ENCODE results near the gene TIGAR. TPM values are rescaled to one million over a fixed set of nuclear protein-coding genes. Genes with fewer than 3 reads are reported as not detected.

TIGAR gene
- total RNA-seq, 1 experiment from 2014 or later: 4.6 TPM

- H3K9ac ChIP-seq (ENCODE audit: low read length): no peak overlapping the region
- TF ChIP-seq EZH2 (IDR thresholded peaks at IDR 0.05; ENCODE audit: low read length, unreplicated experiment): no peak
- intact Hi-C loops (cut with micrococcal nuclease): no loop called here
- no peak for ATAC-seq
- no peak overlapping the region for H3K4me3 ChIP-seq (ENCODE audit: low read length)
- DNase-seq: no peak
- no peak overlapping the region for H2AFZ ChIP-seq (ENCODE audit: low read length)
- peaks cover 23% of the 10 kb centered on the region for H3K79me2 ChIP-seq (ENCODE audit: low read length)
- H3K27me3 ChIP-seq (ENCODE audit: low read length): no peaks in the 10 kb centered on the region
- H3K9me2 ChIP-seq (replicated peaks; ENCODE audit: low read length): no peaks in the 10 kb centered on the region
- H3K4me1 ChIP-seq (ENCODE audit: insufficient read depth, low read length): peaks cover 4% of the 10 kb centered on the region; the same call in 1 of the 2 replicates
- no peaks in the 10 kb centered on the region for H3K9me3 ChIP-seq (ENCODE audit: low read length)
- no peaks in the 10 kb centered on the region for H4K20me1 ChIP-seq (ENCODE audit: low read length)
- H3K36me3 ChIP-seq (ENCODE audit: low read depth, low read length): no peaks in the 10 kb centered on the region
- CTCF ChIA-PET: no interaction called here
- POLR2A ChIA-PET (ENCODE audit: unreplicated experiment): no interaction called here
- BruUV-seq (replicated peaks): no TSS peak
- no peak overlapping the region for H3K4me2 ChIP-seq (ENCODE audit: low read length)
- H3K27ac ChIP-seq (ENCODE audit: low read length): no peak overlapping the region
- no peaks in the 10 kb centered on the region for H3F3A ChIP-seq (ENCODE audit: low read length, unreplicated experiment)
Observed at GRCh38 chr12:4327293-4327692, 6.3 kb downstream of the TIGAR start.

DNA sequence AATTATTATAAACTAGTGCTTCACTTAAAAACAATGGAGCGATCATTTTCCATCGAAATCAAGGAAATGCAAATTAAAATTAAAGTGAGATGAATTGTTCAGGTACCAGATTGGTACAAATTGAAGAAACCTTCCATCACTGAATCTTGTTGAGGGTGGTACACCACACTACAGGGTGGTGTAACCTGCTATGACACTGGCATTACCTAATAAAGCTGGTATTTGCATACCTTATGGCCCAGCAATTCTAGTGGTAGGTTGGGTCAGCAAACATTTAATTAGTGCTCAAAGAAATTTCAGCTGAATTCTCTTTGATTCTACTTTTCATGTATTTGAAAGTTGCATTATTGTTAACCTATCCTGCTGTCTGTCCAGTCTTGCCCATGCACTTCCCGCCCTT is 9.2 kb downstream of the TIGAR start:
- H3K79me2 ChIP-seq (ENCODE audit: low read length): peaks cover 6% of the 10 kb centered on the region; the same call in 1 of the 2 replicates
- no peaks in the 10 kb centered on the region for H4K20me1 ChIP-seq (ENCODE audit: low read length)
- H3K27me3 ChIP-seq (ENCODE audit: low read length): no peaks in the 10 kb centered on the region
- no peak for ATAC-seq
- H2AFZ ChIP-seq (ENCODE audit: low read length): no peak overlapping the region
- TF ChIP-seq EZH2 (IDR thresholded peaks at IDR 0.05; ENCODE audit: low read length, unreplicated experiment): no peak
- TF ChIP-seq EZH2phosphoT487 (IDR thresholded peaks at IDR 0.05; ENCODE audit: borderline replicate concordance, low read length): no peak
- TF ChIP-seq, protein P1, sequence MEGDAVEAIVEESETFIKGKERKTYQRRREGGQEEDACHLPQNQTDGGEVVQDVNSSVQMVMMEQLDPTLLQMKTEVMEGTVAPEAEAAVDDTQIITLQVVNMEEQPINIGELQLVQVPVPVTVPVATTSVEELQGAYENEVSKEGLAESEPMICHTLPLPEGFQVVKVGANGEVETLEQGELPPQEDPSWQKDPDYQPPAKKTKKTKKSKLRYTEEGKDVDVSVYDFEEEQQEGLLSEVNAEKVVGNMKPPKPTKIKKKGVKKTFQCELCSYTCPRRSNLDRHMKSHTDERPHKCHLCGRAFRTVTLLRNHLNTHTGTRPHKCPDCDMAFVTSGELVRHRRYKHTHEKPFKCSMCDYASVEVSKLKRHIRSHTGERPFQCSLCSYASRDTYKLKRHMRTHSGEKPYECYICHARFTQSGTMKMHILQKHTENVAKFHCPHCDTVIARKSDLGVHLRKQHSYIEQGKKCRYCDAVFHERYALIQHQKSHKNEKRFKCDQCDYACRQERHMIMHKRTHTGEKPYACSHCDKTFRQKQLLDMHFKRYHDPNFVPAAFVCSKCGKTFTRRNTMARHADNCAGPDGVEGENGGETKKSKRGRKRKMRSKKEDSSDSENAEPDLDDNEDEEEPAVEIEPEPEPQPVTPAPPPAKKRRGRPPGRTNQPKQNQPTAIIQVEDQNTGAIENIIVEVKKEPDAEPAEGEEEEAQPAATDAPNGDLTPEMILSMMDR (conservative IDR thresholded peaks at IDR 0.05; ENCODE audit: low read depth, low read length): no peak
- H3K9me2 ChIP-seq (replicated peaks; ENCODE audit: low read length): no peaks in the 10 kb centered on the region
- DNase-seq: no peak
- H3K4me1 ChIP-seq (ENCODE audit: insufficient read depth, low read length): no peaks in the 10 kb centered on the region
- no peak overlapping the region for H3K4me2 ChIP-seq (ENCODE audit: low read length)
- ChIA-PET CTCF (no interaction called here), POLR2A (ENCODE audit: unreplicated experiment) (no interaction called here)
- intact Hi-C loops (cut with micrococcal nuclease): no loop called here
- H3K9ac ChIP-seq (ENCODE audit: low read length): no peak overlapping the region
- BruUV-seq (replicated peaks): no TSS peak
- H3K36me3 ChIP-seq (ENCODE audit: low read depth, low read length): no peaks in the 10 kb centered on the region
- no peak overlapping the region for H3K4me3 ChIP-seq (ENCODE audit: low read length)
- no peaks in the 10 kb centered on the region for H3F3A ChIP-seq (ENCODE audit: low read length, unreplicated experiment)
- no peaks in the 10 kb centered on the region for H3K9me3 ChIP-seq (ENCODE audit: low read length)
- H3K27ac ChIP-seq (ENCODE audit: low read length): no peak overlapping the region

- no peaks in the 10 kb centered on the region for H3K36me3 ChIP-seq (ENCODE audit: low read depth, low read length)
- CTCF ChIA-PET: no interaction called here
- no peaks in the 10 kb centered on the region for H3K9me3 ChIP-seq (ENCODE audit: low read length)
- BruUV-seq (replicated peaks): no TSS peak
- no peaks in the 10 kb centered on the region for H3F3A ChIP-seq (ENCODE audit: low read length, unreplicated experiment)
- H2AFZ ChIP-seq (ENCODE audit: low read length): no peak overlapping the region
- no peak overlapping the region for H3K27ac ChIP-seq (ENCODE audit: low read length)
- no peak for ATAC-seq
- no peak for DNase-seq
- no peak overlapping the region for H3K4me3 ChIP-seq (ENCODE audit: low read length)
- H3K4me2 ChIP-seq (ENCODE audit: low read length): no peak overlapping the region
- no peaks in the 10 kb centered on the region for H4K20me1 ChIP-seq (ENCODE audit: low read length)
- POLR2A ChIA-PET (ENCODE audit: unreplicated experiment): no interaction called here
- H3K9ac ChIP-seq (ENCODE audit: low read length): no peak overlapping the region
- peaks cover 6% of the 10 kb centered on the region; the same call in 1 of the 2 replicates for H3K79me2 ChIP-seq (ENCODE audit: low read length)
- no peaks in the 10 kb centered on the region for H3K27me3 ChIP-seq (ENCODE audit: low read length)
- H3K4me1 ChIP-seq (ENCODE audit: insufficient read depth, low read length): no peaks in the 10 kb centered on the region
- no peak for TF ChIP-seq EZH2phosphoT487 (IDR thresholded peaks at IDR 0.05; ENCODE audit: borderline replicate concordance, low read length)
- TF ChIP-seq, protein P1 (conservative IDR thresholded peaks at IDR 0.05; ENCODE audit: low read depth, low read length): no peak
- no peak for TF ChIP-seq EZH2 (IDR thresholded peaks at IDR 0.05; ENCODE audit: low read length, unreplicated experiment)
- H3K9me2 ChIP-seq (replicated peaks; ENCODE audit: low read length): no peaks in the 10 kb centered on the region
- intact Hi-C loops (cut with micrococcal nuclease): no loop called here
Observed at GRCh38 chr12:4331221-4331620, 10.2 kb downstream of the TIGAR start.

Measured in PC-3 (cell line).